Neural cell (in vitro differentiated cells): ENCODE data around the gene SAMD8. TPM values are rescaled to one million over a fixed set of nuclear protein-coding genes. Genes with fewer than 3 reads are reported as not detected.

ENCODE experiments used
- H2AFZ ChIP-seq: fragments of 200-600, 300-800 bp; sonication (generic), shearing (Covaris generic); 2 replicates; pipeline ENCODE4 v1.6.0; 2014; ENCODE audit warnings: low read depth, mild to moderate bottlenecking, antibody characterized with exemption, low read length, moderate library complexity
- H3F3A ChIP-seq: fragments of 200-600 bp; shearing (Covaris generic); 2 replicates; pipeline ENCODE4 v1.6.1; 2016; ENCODE audit warnings: mild to moderate bottlenecking, moderate library complexity, mixed read lengths, antibody characterized with exemption, low read length; ENCODE audit not compliant: insufficient read depth, poor library complexity, severe bottlenecking
- H3K27ac ChIP-seq: fragments of 200-600, 300-800 bp; sonication (generic), shearing (Covaris generic); 2 replicates; pipeline ENCODE4 v1.5.1; 2014; ENCODE audit warnings: mild to moderate bottlenecking, low read length, moderate library complexity
- H3K27me3 ChIP-seq: fragments of 300-800, 200-600 bp; sonication (generic), shearing (Covaris generic); 2 replicates; pipeline ENCODE4 v1.6.0; 2014; ENCODE audit warnings: mild to moderate bottlenecking, low read depth, low read length, moderate library complexity; ENCODE audit not compliant: insufficient read depth
- H3K36me3 ChIP-seq: fragments of 300-800, 200-600 bp; sonication (generic), shearing (Covaris generic); 2 replicates; pipeline ENCODE4 v1.5.1; 2014; ENCODE audit warnings: mild to moderate bottlenecking, antibody characterized with exemption, low read length, moderate library complexity; ENCODE audit not compliant: insufficient read depth
- H3K4me2 ChIP-seq: fragments of 300-800, 200-600 bp; sonication (generic), shearing (Covaris generic); 2 replicates; pipeline ENCODE4 v1.6.0; 2014; ENCODE audit warnings: mild to moderate bottlenecking, low read length
- H3K4me3 ChIP-seq: fragments of 300-800, 200-600 bp; sonication (generic), shearing (Covaris generic); 2 replicates; pipeline ENCODE4 v1.5.1; 2014; ENCODE audit warnings: mild to moderate bottlenecking, low read length, moderate library complexity
- H3K79me2 ChIP-seq: fragments of 200-600 bp; shearing (Covaris generic); replicated peaks from 2 replicates; pipeline ENCODE4 v1.6.0; 2014; ENCODE audit warnings: mild to moderate bottlenecking, low read length, moderate library complexity; ENCODE audit not compliant: insufficient read depth
- H3K9ac ChIP-seq: fragments of 300-800, 200-600 bp; sonication (generic), shearing (Covaris generic); 2 replicates; pipeline ENCODE4 v1.6.1; 2016; ENCODE audit warnings: mild to moderate bottlenecking, low read length, mixed read lengths
- H3K9me2 ChIP-seq: fragments of 200-600 bp; shearing (Covaris generic); 2 replicates; pipeline ENCODE4 v1.6.1; 2016; ENCODE audit warnings: mild to moderate bottlenecking, low read length, mixed read lengths; ENCODE audit not compliant: insufficient read depth
- H3K9me3 ChIP-seq: fragments of 200-600, 300-800 bp; sonication (generic), shearing (Covaris generic); 2 replicates; pipeline ENCODE4 v1.6.1; 2016; ENCODE audit warnings: mild to moderate bottlenecking, mixed run types, low read length, moderate library complexity, mixed read lengths
- H4K20me1 ChIP-seq: fragments of 200-600 bp; shearing (Covaris generic); 2 replicates; pipeline ENCODE4 v1.6.1; 2016; ENCODE audit warnings: mild to moderate bottlenecking, mixed run types; ENCODE audit not compliant: insufficient read depth
- CTCF ChIP-seq: fragments of 450-650 bp; IDR thresholded peaks from 2 replicates; pipeline ENCODE4 v1.5.1; 2014; ENCODE audit warnings: antibody characterized with exemption, mild to moderate bottlenecking, moderate library complexity; ENCODE audit not compliant: poor library complexity, severe bottlenecking
- EP300 ChIP-seq: fragments of 450-650 bp; conservative IDR thresholded peaks from 2 replicates; pipeline ENCODE4 v1.6.1; 2014; ENCODE audit warnings: antibody characterized with exemption, mild to moderate bottlenecking, moderate library complexity; ENCODE audit not compliant: poor library complexity, severe bottlenecking
- EZH2 ChIP-seq: fragments of 200-600, 300-800 bp; shearing (Covaris generic), sonication (generic); IDR thresholded peaks from 2 replicates; pipeline ENCODE4 v1.6.1; 2014; ENCODE audit warnings: antibody characterized with exemption, low read length, borderline replicate concordance, mild to moderate bottlenecking; ENCODE audit not compliant: insufficient read depth, poor library complexity, severe bottlenecking
- MXI1 ChIP-seq: fragments of 450-650 bp; conservative IDR thresholded peaks from 2 replicates; pipeline ENCODE4 v1.6.1; 2014; ENCODE audit warnings: antibody characterized with exemption, mild to moderate bottlenecking; ENCODE audit not compliant: poor library complexity, severe bottlenecking
- POLR2AphosphoS5 ChIP-seq: IDR thresholded peaks from 2 replicates; pipeline ENCODE4 v1.6.1; 2012
- RAD21 ChIP-seq: fragments of 450-650 bp; conservative IDR thresholded peaks from 2 replicates; pipeline ENCODE4 v1.6.1; 2014; ENCODE audit warnings: antibody characterized with exemption, mild to moderate bottlenecking, moderate library complexity
- REST ChIP-seq: IDR thresholded peaks from 2 replicates; pipeline ENCODE4 v1.6.1; 2012; ENCODE audit warnings: borderline replicate concordance
- SMC3 ChIP-seq: fragments of 450-650 bp; conservative IDR thresholded peaks from 2 replicates; pipeline ENCODE4 v1.6.1; 2014; ENCODE audit warnings: antibody characterized with exemption, mild to moderate bottlenecking, moderate library complexity; ENCODE audit not compliant: poor library complexity
- TAF1 ChIP-seq: IDR thresholded peaks from 2 replicates; pipeline ENCODE4 v1.6.1; 2012; ENCODE audit warnings: low read depth
- polyA plus RNA-seq: library from polyadenylated mRNA; depleted of rRNA; stranded (reverse); fragments of >200 nt; gene quantifications from 2 replicates; pipeline ENCODE4 v1.2.3, GENCODE V29; 2014

The SAMD8 gene
- polyA plus RNA-seq, 1 donor from 2014 or later, result 32.9 TPM

GRCh38 chr10:75062506-75063299, 48.8 kb upstream of the SAMD8 start:
- Histone ChIP-seq H3F3A (no peaks in the 10 kb centered on the region), H3K79me2 (no peaks in the 10 kb centered on the region), H3K9ac (no peak overlapping the region), H3K27ac (no peak overlapping the region), H3K4me2 (no peak overlapping the region), H4K20me1 (no peaks in the 10 kb centered on the region), H3K9me2 (no peaks in the 10 kb centered on the region), H3K4me3 (no peak overlapping the region), H3K27me3 (no peaks in the 10 kb centered on the region), H2AFZ (no peak overlapping the region), H3K36me3 (no peaks in the 10 kb centered on the region), H3K9me3 (no peaks in the 10 kb centered on the region)
- TF ChIP-seq SMC3, result no peak
- no peak for TF ChIP-seq POLR2AphosphoS5
- TF ChIP-seq TAF1, result no peak
- TF ChIP-seq EZH2, result no peak
- TF ChIP-seq MXI1, result no peak

- Histone ChIP-seq H2AFZ (no peak overlapping the region), H3K4me3 (no peak overlapping the region)
- TF ChIP-seq MXI1 (no peak), REST (no peak), RAD21 (no peak), POLR2AphosphoS5 (no peak), SMC3 (no peak), EZH2 (no peak), TAF1 (no peak), CTCF (no peak), EP300 (no peak)
Observed at GRCh38 chr10:75063461-75064230, 47.8 kb upstream of the SAMD8 start.

More at GRCh38 chr10:75063461-75064230, 47.8 kb upstream of the SAMD8 start:
- H3K36me3 ChIP-seq, result no peaks in the 10 kb centered on the region
- H3K9me3 ChIP-seq, result no peaks in the 10 kb centered on the region
- no peaks in the 10 kb centered on the region for H3K27me3 ChIP-seq
- H3F3A ChIP-seq, result no peaks in the 10 kb centered on the region
- no peaks in the 10 kb centered on the region for H3K79me2 ChIP-seq
- no peak overlapping the region for H3K4me2 ChIP-seq
- H3K27ac ChIP-seq, result no peak overlapping the region
- no peak overlapping the region for H3K9ac ChIP-seq
- H3K9me2 ChIP-seq, result no peaks in the 10 kb centered on the region
- no peaks in the 10 kb centered on the region for H4K20me1 ChIP-seq
